Measurements from ENCODE around the gene MAP2K6.

- TF ChIP-seq CTCF (IDR thresholded peaks at IDR 0.05) (no peak), POLR2A (IDR thresholded peaks at IDR 0.05) (no peak)
Observed at GRCh38 chr17:69462882-69463281, 48.4 kb downstream of the MAP2K6 start.

All from heart left ventricle (tissue), 13 donors.